Ectodermal cell (in vitro differentiated cells): Measurements from ENCODE around the gene ARHGEF28.
A peak's percentile ranks its signal among the peaks of the same experiment; 100 is the strongest.

ENCODE experiments used
- H3K27ac ChIP-seq: 2 replicates; pipeline ENCODE4 v1.7.0; 2013; ENCODE audit warnings: mild to moderate bottlenecking, low read depth, low read length; ENCODE audit not compliant: insufficient read depth, poor library complexity, severe bottlenecking
- H3K27me3 ChIP-seq: 2 replicates; pipeline ENCODE4 v1.7.0; 2013; ENCODE audit warnings: mild to moderate bottlenecking, low read length; ENCODE audit not compliant: insufficient read depth, control insufficient read depth, poor library complexity, severe bottlenecking
- H3K36me3 ChIP-seq: one replicate; pipeline ENCODE4 v1.7.0; 2013; ENCODE audit warnings: low read length; ENCODE audit not compliant: control insufficient read depth, insufficient read depth
- H3K4me1 ChIP-seq: one replicate; pipeline ENCODE4 v1.7.0; 2013; ENCODE audit warnings: low read length; ENCODE audit not compliant: control insufficient read depth, insufficient read depth
- H3K4me3 ChIP-seq: 2 replicates; pipeline ENCODE4 v1.7.0; 2013; ENCODE audit warnings: low read depth, low read length, control low read depth; ENCODE audit not compliant: insufficient read depth
- H3K9me3 ChIP-seq: 2 replicates; pipeline ENCODE4 v1.7.0; 2013; ENCODE audit warnings: mild to moderate bottlenecking, low read length, moderate library complexity; ENCODE audit not compliant: control insufficient read depth
- WGBS, 2 experiments: methylation state at CpG; one replicate each; pipeline ENCODE4 v1.1.7; 2013; ENCODE audit warnings: missing lambda C conversion rate in 2 of 2; 5-methylcytosine and 5-hydroxymethylcytosine counted together

The ARHGEF28 gene

DNA sequence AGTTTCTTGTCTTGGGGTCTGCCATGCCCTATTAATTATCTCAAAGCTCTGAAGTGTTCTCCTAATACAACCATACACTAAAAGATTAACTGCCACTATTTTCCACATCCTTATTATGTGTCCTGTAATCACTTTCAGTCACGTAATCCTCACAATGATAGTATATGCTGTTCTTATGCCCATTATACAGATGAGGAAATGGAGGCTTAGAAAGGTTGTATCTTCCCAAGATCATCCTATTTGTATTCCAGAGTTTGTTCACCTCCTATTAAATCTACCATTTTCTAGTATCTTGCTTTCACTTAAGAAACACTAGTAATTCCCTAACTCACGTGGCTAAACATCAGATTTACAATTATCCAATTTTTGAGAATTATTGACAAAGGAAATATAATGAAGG is 2.9 kb upstream of the ARHGEF28 start:
- Histone ChIP-seq H3K9me3 (no peaks in the 10 kb centered on the region), H3K4me1 (no peaks in the 10 kb centered on the region), H3K4me3 (no peak overlapping the region), H3K27me3 (peaks cover 39% of the 10 kb centered on the region), H3K27ac (no peak overlapping the region), H3K36me3 (no peaks in the 10 kb centered on the region)
- WGBS, 2 experiments, result 83 to 100% methylated on average over 1 of the region's 2 CpGs

DNA sequence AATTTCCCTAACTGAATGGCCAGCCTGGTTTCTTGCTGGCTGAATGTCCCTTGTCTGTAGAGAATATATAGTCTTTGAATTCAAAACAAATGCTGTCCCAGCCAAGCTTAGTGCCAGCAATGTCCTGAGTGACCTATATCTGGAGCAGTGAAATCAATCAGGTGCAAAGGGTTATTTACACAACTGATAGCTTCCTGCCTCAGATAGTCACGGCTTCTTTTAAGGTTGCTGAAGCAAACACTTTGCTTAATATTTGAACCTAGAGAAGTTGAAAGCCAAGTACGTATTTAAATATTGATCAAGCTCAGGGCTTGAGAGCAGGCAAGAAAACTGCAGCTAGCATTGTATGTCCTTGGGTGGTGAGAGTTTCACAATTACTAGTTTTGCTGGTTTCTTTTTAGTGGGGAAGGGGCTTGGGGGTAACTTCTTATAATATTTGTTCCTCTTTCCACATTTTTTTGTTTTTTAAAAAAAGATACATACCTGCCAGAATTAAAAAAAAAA is 2.0 kb upstream of the ARHGEF28 start:
- no peaks in the 10 kb centered on the region for H3K36me3 ChIP-seq
- no peaks in the 10 kb centered on the region for H3K9me3 ChIP-seq
- 92 to 93% methylated on average over 2 of the region's 2 CpGs for WGBS, 2 experiments
- H3K4me1 ChIP-seq, result no peaks in the 10 kb centered on the region
- peaks cover 47% of the 10 kb centered on the region for H3K27me3 ChIP-seq
- no peak overlapping the region for H3K27ac ChIP-seq
- H3K4me3 ChIP-seq, result no peak overlapping the region

DNA sequence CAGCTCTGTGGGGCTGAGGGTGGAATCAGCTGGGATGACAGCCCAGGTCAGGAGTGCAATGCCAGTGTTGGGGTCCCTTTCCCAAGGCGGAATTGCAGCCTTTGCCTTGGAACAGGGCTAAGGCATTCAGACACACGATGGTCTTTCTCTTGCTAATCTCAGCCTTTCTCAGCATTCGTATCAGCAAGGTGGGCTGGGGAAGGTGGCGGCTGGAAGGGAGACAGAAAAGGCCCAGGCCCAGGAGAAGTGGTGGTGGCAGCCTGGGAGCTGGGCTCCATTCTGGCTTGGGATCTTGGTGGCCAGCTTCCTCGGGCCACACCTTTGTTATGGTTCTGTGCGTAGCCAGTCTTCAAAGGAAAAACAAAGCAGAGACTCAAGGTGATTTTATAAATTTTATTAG is 1.1 kb upstream of the ARHGEF28 start:
- no peaks in the 10 kb centered on the region for H3K36me3 ChIP-seq
- no peak overlapping the region for H3K4me3 ChIP-seq
- no peaks in the 10 kb centered on the region for H3K9me3 ChIP-seq
- WGBS, 2 experiments, result 46 to 70% methylated on average over 5 to 6 of the region's 6 CpGs
- no peaks in the 10 kb centered on the region for H3K4me1 ChIP-seq
- no peak overlapping the region for H3K27ac ChIP-seq
- H3K27me3 ChIP-seq, result peaks cover 52% of the 10 kb centered on the region

DNA sequence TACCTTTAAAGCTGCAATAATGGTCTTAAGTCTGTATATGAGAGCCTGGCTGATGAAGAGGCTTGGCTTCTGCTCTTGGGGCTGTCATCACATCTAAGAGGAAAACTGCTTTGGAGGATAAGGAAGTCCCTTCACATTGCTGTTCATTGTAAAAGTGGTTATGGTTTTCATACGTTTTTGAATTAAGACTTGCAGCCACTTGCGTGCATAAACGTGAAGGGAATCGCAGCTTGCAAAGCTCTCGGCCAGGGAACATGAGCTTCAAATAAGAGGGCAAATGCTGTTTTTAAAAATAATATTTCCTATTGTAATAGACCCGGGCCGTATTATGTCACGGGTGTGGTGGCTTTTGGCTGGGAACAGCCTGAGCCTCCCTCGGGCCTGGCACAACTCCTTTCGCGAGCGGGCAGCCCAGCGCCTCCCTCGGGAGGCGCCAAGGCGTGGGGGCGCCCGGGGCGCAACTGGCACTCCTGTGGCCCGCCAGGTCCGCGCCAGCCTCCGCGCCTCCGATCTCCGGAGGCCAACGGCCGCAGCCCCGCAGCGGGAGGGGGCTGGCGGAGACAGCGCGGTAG is 538 bp upstream of the ARHGEF28 start:
- no peaks in the 10 kb centered on the region for H3K36me3 ChIP-seq
- WGBS, 2 experiments, result 15% methylated on average over 33 of the region's 33 CpGs
- H3K9me3 ChIP-seq, result no peaks in the 10 kb centered on the region
- H3K27me3 ChIP-seq, result peaks cover 52% of the 10 kb centered on the region
- no peak overlapping the region for H3K27ac ChIP-seq
- H3K4me3 ChIP-seq, result peak overlapping the region; percentile 63
- H3K4me1 ChIP-seq, result no peaks in the 10 kb centered on the region

DNA sequence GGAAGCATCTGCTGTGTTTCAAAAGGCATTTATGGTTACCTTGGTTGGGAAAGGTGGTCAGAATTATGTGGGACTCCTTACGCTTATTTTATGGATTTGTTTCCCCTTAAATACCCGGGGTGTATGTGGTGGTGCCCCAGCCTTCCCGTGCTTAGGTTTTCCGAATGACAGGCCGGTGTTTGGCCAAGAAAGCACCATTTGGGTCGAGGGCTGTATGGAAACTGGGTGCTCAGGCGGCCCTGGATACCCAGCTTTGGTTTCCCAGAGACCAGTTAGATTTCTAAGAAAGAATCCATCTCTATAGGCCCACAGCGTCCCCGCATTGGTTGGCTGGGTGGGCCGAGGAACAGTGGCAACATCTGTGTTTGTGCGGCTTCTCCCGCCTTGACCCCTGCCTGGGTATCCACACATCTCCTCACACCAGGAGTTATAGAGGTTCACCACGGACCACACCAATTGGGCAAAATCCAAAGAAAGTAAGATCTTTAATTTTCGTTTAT is 868 bp downstream of the ARHGEF28 start:
- Histone ChIP-seq H3K27me3 (peaks cover 52% of the 10 kb centered on the region), H3K27ac (no peak overlapping the region), H3K4me1 (no peaks in the 10 kb centered on the region), H3K4me3 (peak overlapping the region; percentile 63), H3K36me3 (no peaks in the 10 kb centered on the region), H3K9me3 (no peaks in the 10 kb centered on the region)
- 79 to 82% methylated on average over 14 of the region's 14 CpGs for WGBS, 2 experiments

DNA sequence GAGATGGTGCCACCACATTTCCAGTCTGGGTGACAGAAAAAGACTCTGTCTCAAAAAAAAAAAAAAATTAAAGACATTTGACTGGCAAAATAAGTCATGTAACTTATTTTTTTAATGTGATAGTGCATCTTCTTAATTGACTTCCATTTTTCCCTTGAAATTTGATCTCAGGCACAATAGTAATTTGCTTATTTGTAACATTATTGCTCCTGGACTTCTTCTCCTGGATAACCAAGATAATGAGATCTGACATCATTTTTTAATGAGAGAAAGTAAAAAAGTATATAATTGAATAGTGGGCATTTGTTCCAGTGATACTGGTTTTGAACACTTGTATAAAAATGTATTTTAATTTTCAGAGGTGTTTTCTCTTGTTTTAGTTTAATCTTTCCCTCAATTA is 3.5 kb downstream of the ARHGEF28 start:
- H3K4me1 ChIP-seq, result no peaks in the 10 kb centered on the region
- H3K4me3 ChIP-seq, result no peak overlapping the region
- H3K9me3 ChIP-seq, result no peaks in the 10 kb centered on the region
- H3K27ac ChIP-seq, result no peak overlapping the region
- no peaks in the 10 kb centered on the region for H3K36me3 ChIP-seq
- peaks cover 48% of the 10 kb centered on the region for H3K27me3 ChIP-seq

DNA sequence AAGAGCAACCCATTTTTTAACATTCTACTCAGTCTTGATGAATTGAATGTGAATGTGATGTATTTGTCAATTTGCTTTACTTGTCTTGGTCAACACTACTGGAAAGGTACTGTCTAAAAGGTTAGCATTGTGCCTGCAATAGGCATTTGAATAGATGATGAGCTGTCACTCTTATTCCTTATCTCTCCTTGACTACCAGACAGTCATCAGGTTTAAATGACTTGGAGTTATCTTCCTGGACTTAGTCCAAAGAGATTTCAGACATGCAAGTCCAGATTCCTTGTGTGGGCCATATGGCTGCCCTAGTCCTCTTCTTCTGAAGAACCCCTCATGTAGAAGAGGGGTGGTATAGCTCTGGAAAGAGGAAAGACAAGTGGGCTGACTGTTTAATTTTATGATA is 4.8 kb downstream of the ARHGEF28 start:
- Histone ChIP-seq H3K27me3 (peaks cover 37% of the 10 kb centered on the region), H3K4me3 (no peak overlapping the region), H3K36me3 (no peaks in the 10 kb centered on the region), H3K9me3 (no peaks in the 10 kb centered on the region), H3K27ac (no peak overlapping the region), H3K4me1 (no peaks in the 10 kb centered on the region)

DNA sequence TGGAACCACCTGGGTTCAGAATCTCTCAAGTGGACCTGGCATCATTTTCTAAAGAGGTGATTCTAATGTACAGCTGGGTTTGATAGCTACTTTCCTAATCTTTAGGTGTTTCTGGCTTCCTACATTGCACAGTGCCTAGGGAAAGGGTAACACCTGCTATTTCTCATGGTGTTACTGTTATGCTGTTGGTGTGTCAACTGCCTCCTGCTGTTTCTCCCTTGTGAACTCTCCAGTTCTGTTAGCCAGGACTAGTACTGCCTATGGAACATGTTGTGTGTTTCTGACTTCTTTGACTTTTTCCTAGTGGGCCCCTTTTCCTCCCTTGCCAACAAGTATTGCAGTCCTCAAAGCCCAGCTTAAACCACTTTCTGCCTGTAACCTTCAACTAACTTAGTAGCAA is 5.5 kb downstream of the ARHGEF28 start:
- Histone ChIP-seq H3K27me3 (peaks cover 29% of the 10 kb centered on the region), H3K4me3 (no peak overlapping the region), H3K9me3 (no peaks in the 10 kb centered on the region), H3K4me1 (no peaks in the 10 kb centered on the region), H3K27ac (no peak overlapping the region), H3K36me3 (no peaks in the 10 kb centered on the region)

DNA sequence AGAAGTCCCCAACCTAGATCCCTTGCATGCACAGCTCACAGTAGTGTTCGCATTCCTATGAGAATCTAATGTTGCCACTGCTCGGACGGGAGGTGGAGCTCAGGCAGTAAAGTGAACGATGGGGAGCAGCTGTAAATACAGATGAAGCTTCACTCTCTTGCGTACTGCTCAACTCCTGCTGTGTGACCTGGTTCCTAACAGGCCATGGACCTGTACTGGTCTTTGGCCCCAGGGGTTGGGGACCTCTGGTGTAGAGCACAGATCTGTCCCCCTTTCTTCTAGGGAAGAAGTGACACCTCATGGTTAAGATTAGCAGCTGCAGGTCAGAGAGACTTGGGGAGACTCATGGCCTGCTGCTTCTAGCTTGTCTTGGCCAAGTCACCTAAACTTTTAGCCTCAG is 7.1 kb downstream of the ARHGEF28 start:
- Histone ChIP-seq H3K4me1 (no peaks in the 10 kb centered on the region), H3K36me3 (no peaks in the 10 kb centered on the region), H3K27me3 (peaks cover 14% of the 10 kb centered on the region), H3K9me3 (no peaks in the 10 kb centered on the region), H3K4me3 (no peak overlapping the region), H3K27ac (no peak overlapping the region)
- WGBS, 2 experiments, result 93% methylated on average over 5 of the region's 5 CpGs

DNA sequence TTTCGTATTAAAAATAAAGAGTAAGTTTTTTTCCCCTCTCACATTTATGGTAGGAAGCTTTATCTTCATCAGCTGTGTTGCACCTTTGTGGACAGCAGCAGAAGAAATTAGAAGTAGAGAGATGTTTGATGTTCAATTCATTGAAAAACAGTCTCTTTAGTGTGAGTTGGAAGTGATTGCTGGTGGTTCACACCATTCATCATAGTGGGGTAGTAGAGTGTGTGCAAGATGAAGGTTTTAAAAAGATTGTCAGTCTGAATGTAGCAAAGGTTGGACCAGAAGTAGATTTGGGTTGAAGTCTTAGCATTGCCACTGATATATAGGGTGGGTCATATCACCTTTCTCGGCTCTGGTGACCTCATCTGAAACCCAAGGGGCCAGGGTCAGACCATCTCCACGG is 10.4 kb downstream of the ARHGEF28 start:
- WGBS, 2 experiments, result 90% methylated on average over 2 of the region's 3 CpGs
- Histone ChIP-seq H3K27ac (no peak overlapping the region), H3K9me3 (no peaks in the 10 kb centered on the region), H3K27me3 (no peaks in the 10 kb centered on the region), H3K36me3 (no peaks in the 10 kb centered on the region), H3K4me3 (no peak overlapping the region), H3K4me1 (no peaks in the 10 kb centered on the region)

DNA sequence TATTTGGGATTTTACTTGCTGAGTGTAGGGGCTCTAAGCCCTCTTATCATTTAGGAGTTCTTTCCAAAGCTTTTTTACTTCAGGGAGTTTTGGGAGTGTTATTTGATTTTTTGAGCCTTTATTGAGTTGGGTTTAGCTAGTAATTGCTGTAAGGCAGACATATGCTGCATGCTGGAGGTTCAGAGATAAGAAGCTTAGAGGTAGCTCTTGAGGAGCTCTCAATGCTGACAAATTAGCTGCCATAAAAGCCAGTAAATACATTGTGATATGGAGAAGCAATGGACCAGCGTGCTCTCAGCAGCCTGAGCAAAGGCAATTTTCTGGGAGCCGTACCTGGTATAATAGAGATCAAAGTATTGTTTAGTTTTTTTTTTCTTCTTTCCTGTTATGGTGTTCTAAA is 11.6 kb downstream of the ARHGEF28 start:
- H3K27me3 ChIP-seq, result no peaks in the 10 kb centered on the region
- no peaks in the 10 kb centered on the region for H3K9me3 ChIP-seq
- no peaks in the 10 kb centered on the region for H3K4me1 ChIP-seq
- no peak overlapping the region for H3K27ac ChIP-seq
- no peak overlapping the region for H3K4me3 ChIP-seq
- H3K36me3 ChIP-seq, result no peaks in the 10 kb centered on the region
- 87 to 88% methylated on average over 2 of the region's 2 CpGs for WGBS, 2 experiments
